ENCODE data around the gene ZNF106.

- no peak for TF ChIP-seq CTCF (conservative IDR thresholded peaks at IDR 0.05 in 1 of 2, IDR thresholded peaks at IDR 0.05 in 1 of 2; ENCODE audit: extremely low read depth in 1 of 2, insufficient read depth in 1 of 2, low read depth in 1 of 2, low read length in 2 of 2)
- TF ChIP-seq EZH2 (IDR thresholded peaks at IDR 0.05; ENCODE audit: borderline replicate concordance, low read length), result no peak
These were observed 741 bp upstream of the ZNF106 start for GRCh38 chr15:42491539-42492225.
